Right hindlimb (tissue), 1 donor: Measurements from ENCODE around the gene ESPN.

Experiments
- DNase-seq: peaks from one replicate; pipeline ENCODE4 v3.0.0-alpha.2; 2018

The ESPN gene

DNA sequence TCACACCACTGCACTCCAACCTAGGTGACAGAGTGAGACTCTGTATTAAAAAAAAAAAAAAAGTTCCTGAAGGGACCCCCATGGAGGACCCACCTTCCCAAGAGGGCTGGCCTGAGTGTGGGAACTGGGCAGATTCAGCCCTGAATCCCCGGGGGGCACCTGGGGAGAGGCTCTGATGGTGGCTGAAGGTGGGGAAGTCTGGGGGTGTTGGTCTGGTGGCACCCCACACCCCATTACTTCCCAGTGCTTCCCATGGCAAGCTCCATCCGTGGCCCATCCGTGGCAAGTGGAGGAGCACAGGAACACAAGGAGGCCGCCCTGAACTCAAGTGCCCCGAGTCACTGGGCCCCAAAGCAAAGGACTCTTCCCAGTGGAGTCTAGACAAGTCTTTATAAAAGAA is 42.2 kb downstream of the ESPN start:
- DNase-seq = no peak

DNA sequence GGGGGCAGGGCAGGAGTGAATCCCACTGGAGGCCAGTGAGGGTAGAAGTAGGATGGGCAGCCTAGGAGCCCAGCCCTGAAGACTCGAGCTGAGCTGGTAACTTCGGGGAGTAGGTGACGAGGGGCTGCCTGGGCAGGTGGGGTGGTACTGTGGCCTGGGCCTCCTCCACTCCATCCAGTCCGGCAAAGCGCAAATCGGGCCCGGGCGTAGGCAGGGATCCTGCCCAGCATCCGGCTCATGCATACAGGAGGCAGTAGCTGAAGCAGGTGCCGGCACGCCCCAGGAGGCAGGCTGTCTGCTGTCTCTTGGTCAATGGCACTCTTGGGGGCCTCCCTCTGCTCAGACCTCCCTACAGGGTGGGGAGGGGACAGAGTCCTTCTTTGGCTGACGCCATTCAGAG is 42.6 kb downstream of the ESPN start:
- DNase-seq = no peak

DNA sequence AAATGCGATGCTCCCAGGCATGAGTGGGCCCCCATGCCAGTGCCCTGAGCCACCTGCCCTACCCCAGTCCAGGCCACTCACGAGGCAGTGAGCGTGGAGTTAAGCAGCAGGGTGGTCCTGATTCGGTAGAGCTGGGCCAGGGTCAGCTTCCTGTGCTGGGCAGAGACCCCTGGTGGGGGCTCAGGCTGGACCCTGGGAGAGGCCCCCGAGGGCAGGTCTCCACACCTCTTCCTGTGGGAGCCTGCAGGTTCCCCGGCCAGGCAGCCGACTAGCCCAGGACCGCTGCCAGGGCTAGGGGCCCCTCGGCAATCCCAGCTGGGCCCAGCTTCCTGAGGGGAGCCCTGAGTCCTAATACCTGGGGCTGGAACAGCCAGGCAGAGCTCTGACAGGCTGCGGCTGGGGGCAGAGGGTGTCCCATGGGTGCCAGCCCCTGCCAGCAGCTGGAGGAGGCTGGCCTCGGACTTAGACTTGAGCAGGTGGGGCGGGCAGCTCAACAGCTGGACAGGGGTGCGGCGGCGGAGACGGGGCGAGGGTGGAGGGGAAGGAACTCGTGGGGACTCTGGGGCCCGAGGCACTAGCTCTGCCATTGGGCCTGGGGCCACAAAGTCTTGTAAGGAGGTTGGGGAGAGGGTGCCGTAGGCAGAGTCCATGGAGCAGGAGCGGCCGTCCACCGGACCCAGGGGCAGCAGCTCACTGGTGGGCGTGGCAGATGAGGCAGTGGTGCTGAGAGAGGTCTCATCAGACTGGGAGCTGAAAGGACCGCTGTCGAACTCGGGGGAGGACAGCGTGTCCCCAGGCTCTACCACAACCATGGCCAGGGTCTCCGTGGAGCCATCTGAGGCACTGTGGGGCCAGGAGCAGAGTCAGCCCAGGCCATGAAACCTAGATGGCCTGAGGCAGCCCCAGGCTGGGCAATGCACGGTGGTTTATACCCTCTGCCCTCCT is 43.4 kb downstream of the ESPN start:
- DNase-seq = no peak

- no peak for DNase-seq
These were observed 44.3 kb downstream of the ESPN start for GRCh38 chr1:6468729-6469461.

GRCh38 chr1:6470132-6471085 is 45.8 kb downstream of the ESPN start:
- no peak for DNase-seq

GRCh38 chr1:6471086-6471969 is 46.8 kb downstream of the ESPN start:
- DNase-seq = no peak

DNA sequence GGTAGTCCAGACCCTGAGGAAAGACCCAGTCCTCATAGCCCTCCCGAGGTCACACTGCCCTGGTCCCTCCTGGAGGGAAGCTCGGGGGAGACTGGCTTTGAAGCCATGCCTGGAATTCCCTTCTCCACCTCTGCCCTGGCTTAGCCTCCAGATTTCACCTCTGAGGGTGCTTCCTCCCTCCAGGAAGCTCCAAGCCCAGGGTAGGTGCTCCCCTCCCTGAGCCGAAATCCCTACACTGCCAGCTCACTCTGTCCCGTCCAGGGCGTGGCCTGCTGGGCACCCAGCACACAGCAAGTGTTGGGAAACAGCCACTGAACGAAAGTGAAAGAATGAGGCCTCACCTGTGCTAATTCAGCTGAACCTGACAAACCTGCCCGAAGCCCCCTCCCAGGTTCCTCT is 47.4 kb downstream of the ESPN start:
- no peak for DNase-seq

GRCh38 chr1:6472391-6472790 is 47.8 kb downstream of the ESPN start:
- no peak for DNase-seq

DNA sequence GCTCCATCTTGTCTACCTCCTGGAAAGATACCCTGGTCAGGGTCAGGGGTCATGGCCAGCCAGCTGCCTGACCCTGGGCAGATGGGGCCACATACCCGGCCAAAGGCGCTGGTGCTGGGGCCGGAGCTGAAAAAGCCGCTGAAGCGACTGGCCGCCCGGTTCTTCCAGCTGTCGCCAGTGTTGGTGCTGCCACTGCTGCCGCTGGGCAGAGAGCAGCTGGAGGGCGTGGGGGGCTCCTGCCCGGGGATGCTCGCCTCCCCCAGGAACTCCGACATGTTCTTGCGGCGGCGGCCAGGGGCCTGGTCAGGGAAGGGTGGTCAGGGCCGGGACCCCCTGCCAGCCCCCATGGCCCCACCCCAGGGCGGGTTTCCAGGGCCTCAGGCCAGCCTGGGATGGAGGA is 48.6 kb downstream of the ESPN start:
- DNase-seq = no peak

DNA sequence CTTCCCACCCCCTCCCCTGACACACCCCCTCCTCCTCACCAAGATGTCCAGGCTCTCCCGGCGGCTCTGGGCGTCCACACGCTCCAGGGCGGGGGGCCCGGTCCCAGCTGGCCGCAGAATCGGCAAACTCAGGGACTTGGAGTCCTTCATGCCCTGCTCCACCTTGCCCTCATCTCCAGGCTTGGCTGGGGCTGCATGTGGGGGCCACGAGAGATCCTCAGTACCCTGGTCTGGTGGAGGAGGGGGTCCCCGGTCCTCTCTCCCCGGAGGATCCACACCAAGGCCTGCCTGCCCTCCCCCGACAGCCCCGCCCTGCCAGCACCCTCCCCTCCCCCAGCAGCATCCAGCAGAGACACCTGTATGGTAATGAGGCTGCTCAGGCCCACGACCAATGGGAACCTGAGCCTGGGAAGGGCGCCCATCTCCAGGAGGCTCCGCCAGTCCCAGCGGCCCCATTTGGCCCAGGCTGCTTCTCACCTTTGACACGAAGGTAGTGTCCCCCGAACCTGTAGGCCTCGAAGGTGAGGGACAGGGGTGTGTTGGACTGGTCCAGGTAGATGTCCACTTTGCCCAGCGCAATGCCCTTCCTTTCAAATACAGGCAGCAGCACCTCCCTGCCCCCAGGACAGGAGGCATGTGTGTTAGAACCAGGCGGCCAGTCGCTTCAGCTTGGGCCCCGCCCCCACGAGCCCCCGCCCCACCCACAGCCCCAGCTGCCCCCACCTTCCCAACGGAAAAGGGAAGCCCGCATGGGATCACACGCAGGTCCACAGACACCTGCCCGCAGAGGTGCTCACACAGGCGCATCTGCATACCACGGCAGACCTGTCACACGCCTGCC is 49.6 kb downstream of the ESPN start:
- no peak for DNase-seq

DNA sequence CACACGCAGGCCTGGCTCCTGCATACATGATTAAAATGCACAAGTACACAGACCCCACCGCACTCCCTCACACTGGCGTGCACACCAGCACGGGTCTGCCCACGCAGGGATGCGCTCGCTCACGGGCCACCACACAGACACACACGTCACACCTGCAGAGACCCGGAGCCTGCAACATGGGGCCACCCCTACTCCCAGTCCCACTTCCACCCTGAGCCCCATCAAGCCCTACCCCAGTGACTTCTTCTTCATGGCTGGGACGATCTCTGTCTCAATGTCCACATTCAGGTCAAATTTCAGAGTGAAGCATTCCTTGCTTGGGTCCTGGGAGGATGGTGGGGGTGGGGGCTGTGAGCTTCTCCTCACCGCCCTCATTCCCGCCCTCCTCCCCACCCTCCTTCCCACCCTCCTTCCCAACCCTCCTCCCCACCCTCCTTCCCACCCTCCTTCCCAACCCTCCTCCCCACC is 50.3 kb downstream of the ESPN start:
- DNase-seq = no peak

DNA sequence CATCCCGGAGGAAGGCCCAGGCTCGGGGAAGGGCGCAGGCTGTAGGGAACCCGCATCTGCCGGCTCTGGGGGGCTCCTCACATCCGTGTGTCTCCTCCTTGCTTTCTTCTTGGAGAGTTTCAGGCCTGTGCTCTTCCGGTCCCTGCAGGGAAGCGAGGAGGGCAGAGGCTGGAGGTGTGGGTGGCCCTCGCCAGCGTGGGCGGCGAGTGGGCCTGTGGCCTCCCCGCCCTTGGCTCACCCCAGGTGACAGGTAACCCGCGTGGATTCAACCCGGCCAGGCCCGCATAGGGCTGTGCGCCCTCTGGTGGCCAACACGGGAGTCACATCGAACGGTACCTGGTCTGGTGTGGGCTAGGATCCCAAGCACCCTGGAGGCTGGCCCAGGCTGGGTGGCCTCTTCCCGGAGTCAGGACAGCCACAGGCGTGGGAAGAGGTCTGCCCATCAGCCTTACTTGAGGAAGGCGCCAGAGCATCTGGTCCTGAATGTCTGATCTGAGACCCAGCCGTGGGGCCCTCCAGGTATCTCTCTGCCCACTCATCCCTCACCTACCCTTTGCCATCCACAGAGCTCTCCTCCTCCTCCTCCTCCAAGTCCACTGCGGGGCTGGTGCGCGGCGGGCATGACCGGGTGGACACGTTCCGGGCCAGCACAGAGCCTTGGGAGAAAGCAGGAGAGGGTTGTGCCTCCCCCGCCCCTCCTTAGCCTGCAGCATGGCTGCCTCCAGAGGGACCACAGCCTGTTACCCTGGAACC is 51.0 kb downstream of the ESPN start:
- peak; percentile 53 for DNase-seq

GRCh38 chr1:6476483-6476882 is 51.9 kb downstream of the ESPN start:
- no peak for DNase-seq

DNA sequence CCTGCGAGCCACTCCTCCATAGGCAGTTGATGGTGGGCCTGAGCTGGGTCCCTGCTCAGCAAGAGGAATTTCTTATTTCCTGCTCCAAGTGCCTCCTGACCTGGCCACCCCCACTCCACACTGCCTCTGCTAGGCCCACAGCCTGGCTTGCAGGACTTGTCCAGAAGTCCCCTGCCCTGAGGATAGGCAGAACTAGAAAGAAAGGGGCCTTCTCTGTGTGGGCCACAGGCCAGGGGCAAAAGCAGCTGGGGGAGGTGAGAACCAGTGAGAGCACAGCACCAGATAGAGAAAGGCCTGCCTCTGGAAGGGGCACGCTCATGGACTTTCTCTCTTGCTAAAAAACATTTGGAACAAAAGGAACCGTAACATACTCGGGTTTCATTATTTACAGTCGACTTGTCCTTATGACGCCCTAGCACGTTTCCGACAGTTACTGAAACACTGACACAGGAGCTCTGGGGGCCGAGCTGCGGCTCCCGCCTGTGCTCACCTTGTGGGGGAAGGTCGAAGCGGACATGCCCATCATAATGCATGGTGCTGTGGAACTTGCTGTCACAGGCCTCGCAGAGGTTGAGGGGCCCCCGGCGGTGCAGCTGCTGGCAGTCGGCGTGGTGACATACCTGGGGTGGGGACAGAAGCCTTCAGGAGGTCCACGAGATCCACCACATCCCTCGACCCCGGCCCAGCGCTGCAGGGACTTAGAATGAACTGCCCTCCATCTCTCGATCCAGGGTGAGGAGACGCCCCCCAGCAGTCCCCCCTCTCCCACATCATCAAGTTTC is 52.7 kb downstream of the ESPN start:
- DNase-seq = no peak

DNA sequence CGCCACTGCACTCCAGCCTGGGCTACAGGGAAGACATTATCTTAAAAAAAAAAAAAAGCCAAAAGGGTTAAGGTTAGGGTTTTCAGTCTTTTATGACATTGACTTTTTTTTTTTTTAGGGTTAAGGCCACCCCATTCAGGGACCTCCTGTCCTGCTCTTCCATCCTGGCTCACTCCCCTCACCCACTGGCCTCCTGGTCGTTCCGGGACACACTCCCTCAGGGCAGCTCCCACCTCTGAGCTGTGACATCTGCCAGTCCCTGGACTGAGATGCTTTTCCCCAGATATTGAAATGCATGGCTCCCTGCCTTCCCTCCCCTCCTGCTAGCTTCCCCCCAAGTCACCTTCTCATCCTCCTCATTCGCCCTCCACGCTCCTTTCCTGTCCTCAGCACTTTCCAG is 57.2 kb downstream of the ESPN start:
- no peak for DNase-seq

DNA sequence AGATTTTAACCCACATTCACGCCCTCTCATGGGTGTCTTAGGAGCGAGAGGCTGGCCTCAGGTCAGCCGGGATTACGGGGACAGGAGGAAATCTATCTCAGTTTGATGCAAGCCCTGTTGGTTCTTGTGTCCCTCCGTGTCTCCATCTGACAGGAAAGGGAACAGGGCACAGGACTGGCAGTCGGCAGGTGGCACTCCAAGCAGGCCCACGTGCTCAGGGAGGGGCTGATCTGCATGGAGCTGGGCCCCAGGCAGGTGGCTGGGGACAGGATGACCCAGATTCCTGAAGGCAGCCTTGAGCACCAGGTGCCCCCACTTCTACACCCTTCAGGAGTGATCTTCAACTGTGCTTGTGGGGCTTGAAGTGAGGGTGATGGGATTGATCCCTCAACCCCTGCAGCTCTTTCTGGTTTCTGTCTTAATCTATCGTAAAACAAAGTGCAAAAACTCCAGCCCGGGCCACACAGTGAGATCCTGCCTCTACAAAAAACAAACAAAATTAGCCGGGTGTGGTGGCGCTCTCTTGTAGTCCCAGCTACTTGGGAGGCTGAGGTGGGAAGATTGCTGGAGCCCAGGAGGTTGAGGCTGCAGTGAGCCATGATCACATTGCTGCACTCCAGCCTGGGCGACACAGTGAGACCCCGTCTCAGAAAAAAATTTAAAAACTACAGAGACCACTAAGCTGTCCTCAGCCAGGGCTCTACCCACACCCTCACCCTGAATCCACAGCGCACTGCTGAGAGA is 58.6 kb downstream of the ESPN start:
- DNase-seq = no peak

- no peak for DNase-seq
These were observed 59.2 kb downstream of the ESPN start for GRCh38 chr1:6483761-6484117.

GRCh38 chr1:6484826-6485167 is 60.2 kb downstream of the ESPN start:
- no peak for DNase-seq
